ENCODE results near the gene EVA1A. TPM values are rescaled to one million over a fixed set of nuclear protein-coding genes. Genes with fewer than 3 reads are reported as not detected.

The EVA1A gene
- total RNA-seq, 2 experiments from 2014 or later = not detected

DNA sequence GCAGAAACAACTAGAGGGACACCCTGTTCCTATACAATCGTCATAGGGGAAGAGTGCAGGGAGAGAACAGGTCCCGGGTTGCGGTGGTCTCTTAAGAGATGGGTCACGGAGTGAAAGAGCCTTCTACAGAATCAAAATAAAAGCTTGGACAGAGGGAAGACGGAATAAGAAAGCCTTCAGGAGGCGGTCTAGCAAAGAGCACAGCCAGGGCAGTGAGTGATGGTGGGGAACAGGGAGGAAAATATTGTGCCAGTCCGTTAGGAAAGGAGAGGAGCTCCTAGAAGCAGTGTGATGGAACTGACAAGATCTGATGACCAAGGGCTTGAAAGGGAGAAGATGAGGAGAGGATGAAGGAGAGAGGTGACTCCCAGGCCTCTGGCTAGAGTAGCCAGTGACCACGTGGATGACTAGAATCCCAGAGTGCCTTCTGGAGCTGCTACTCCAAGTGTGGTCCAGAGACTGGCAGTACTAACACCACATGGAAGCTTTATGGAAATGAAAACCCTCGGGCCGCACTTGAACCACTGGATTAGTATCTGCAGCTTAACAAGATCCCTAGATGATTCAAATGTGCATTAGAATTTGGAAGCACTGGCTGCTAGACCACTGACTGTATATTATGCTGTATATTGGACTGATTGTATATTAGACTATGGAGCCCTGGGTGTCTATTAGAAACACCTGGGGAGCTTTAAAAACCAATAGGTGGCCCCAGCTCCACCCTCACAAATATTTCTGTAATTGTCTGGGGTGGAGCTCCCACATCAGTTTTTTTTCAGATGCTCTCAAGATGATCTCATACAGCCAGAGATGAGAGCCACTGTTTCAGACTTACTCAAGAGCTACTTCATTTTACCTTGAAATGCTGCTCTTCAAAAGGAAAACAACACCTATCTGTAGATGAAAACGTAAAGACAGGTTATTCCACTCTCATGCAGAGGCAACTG is 1.1 kb upstream of the EVA1A start:
- Histone ChIP-seq H3K9me2 (ENCODE audit: insufficient read depth, low read length) (no peaks in the 10 kb centered on the region), H3K9me3 (ENCODE audit: low read length) (no peaks in the 10 kb centered on the region), H4K20me1 (ENCODE audit: insufficient read depth, low read length) (no peaks in the 10 kb centered on the region), H3K4me2 (ENCODE audit: low read length) (no peak overlapping the region), H3K79me2 (ENCODE audit: insufficient read depth, low read depth, low read length) (no peaks in the 10 kb centered on the region), H3K4me1 (ENCODE audit: insufficient read depth, low read length, poor library complexity, severe bottlenecking) (no peaks in the 10 kb centered on the region), H3K4me3 (ENCODE audit: low read depth, low read length, poor library complexity, severe bottlenecking) (no peak overlapping the region), H3K27ac (ENCODE audit: low read depth, low read length, poor library complexity, severe bottlenecking) (no peak overlapping the region), H2AFZ (ENCODE audit: low read length) (no peak overlapping the region), H3K36me3 (ENCODE audit: insufficient read depth, low read length) (no peaks in the 10 kb centered on the region)
- DNase-seq (ENCODE audit: low spot score) = no peak
- TF ChIP-seq EZH2phosphoT487 (IDR thresholded peaks at IDR 0.05; ENCODE audit: borderline replicate concordance, low read depth, low read length) = no peak
- TF ChIP-seq, protein P1, sequence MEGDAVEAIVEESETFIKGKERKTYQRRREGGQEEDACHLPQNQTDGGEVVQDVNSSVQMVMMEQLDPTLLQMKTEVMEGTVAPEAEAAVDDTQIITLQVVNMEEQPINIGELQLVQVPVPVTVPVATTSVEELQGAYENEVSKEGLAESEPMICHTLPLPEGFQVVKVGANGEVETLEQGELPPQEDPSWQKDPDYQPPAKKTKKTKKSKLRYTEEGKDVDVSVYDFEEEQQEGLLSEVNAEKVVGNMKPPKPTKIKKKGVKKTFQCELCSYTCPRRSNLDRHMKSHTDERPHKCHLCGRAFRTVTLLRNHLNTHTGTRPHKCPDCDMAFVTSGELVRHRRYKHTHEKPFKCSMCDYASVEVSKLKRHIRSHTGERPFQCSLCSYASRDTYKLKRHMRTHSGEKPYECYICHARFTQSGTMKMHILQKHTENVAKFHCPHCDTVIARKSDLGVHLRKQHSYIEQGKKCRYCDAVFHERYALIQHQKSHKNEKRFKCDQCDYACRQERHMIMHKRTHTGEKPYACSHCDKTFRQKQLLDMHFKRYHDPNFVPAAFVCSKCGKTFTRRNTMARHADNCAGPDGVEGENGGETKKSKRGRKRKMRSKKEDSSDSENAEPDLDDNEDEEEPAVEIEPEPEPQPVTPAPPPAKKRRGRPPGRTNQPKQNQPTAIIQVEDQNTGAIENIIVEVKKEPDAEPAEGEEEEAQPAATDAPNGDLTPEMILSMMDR (conservative IDR thresholded peaks at IDR 0.05; ENCODE audit: low read length) = no peak
- no TSS peak for BruUV-seq (replicated peaks)
- ChIA-PET CTCF (ENCODE audit: unreplicated experiment) (no interaction called here), POLR2A (interaction anchor here (0.6 kb wide), 1 partner anchor 738 kb away, joined by 3 read pairs; no protein-coding TSS in a partner anchor)
- intact Hi-C loops (cut with micrococcal nuclease; ENCODE audit: unreplicated experiment) = no loop called here

DNA sequence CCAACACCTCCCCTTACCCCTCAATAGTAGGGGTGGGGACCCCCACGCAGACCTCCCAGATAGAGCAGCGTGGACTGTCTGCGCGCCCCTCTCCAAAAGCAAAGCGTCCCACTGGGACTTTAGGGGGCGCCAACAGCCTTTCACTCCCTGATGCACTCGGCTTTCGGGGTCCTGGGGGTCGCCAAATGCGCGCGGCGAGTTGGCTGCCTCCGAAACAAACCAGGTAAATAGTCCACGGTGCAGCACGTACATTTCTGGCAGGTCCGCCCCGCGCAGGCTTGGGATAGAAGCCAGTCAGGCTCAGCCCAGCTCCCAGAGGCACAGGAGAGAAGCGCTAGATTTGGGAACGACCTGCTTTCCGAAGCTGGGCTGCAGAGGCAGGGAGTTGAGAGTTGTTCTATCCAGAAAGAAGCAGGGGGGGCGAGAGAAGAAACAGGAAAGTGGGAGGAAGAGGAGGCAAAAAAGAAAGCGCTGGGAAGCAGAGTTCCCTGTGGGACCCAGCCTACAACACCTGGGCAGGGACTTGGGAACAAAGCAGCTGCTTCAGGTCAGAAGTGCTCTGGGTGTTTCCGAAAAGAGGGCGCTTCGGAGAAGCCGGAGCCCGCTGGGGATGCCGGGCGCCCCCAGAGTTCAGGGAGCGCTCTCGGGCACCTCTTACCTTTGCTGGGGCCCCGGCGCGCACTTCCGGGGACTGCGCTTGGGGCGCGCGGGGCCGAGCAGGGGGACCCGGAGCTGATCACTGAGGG is 544 bp downstream of the EVA1A start:
- Histone ChIP-seq H3K4me3 (ENCODE audit: low read depth, low read length, poor library complexity, severe bottlenecking) (no peak overlapping the region), H3K9me3 (ENCODE audit: low read length) (no peaks in the 10 kb centered on the region), H3K79me2 (ENCODE audit: insufficient read depth, low read depth, low read length) (no peaks in the 10 kb centered on the region), H4K20me1 (ENCODE audit: insufficient read depth, low read length) (no peaks in the 10 kb centered on the region), H3K4me1 (ENCODE audit: insufficient read depth, low read length, poor library complexity, severe bottlenecking) (no peaks in the 10 kb centered on the region), H3K27ac (ENCODE audit: low read depth, low read length, poor library complexity, severe bottlenecking) (no peak overlapping the region), H3K4me2 (ENCODE audit: low read length) (no peak overlapping the region), H2AFZ (ENCODE audit: low read length) (no peak overlapping the region), H3K9me2 (ENCODE audit: insufficient read depth, low read length) (no peaks in the 10 kb centered on the region), H3K36me3 (ENCODE audit: insufficient read depth, low read length) (no peaks in the 10 kb centered on the region)
- BruUV-seq (replicated peaks) = no TSS peak
- TF ChIP-seq EZH2phosphoT487 (IDR thresholded peaks at IDR 0.05; ENCODE audit: borderline replicate concordance, low read depth, low read length) = no peak
- TF ChIP-seq, protein P1 (conservative IDR thresholded peaks at IDR 0.05; ENCODE audit: low read length) = 0 out of 2 replicates have a peak, but pooled peaks have one; percentile 11
- intact Hi-C loops (cut with micrococcal nuclease; ENCODE audit: unreplicated experiment) = no loop called here
- CTCF ChIA-PET (ENCODE audit: unreplicated experiment) = no interaction called here
- no peak for DNase-seq (ENCODE audit: low spot score)
- POLR2A ChIA-PET = interaction anchor here (0.6 kb wide), 1 partner anchor 841 kb away, joined by 5 read pairs; no protein-coding TSS in a partner anchor
